Choroid plexus epithelial cell (primary cell): Measurements from ENCODE around the gene PRIMA1.

Experiments
- DNase-seq: peaks from one replicate; pipeline ENCODE4 v3.0.0-alpha.2; 2010; ENCODE audit warnings: low read depth
- H3K4me3 ChIP-seq: 2 replicates; pipeline ENCODE4 v1.5.1; 2011; ENCODE audit warnings: low read depth, mild to moderate bottlenecking, control low read depth, low read length, moderate library complexity
- CTCF ChIP-seq: conservative IDR thresholded peaks from 2 replicates; pipeline ENCODE4 v1.5.1; 2011; ENCODE audit warnings: low read depth, mild to moderate bottlenecking, control low read depth, inconsistent platforms, low read length, moderate library complexity

The PRIMA1 gene

GRCh38 chr14:93757206-93757605 lies 31.1 kb downstream of the PRIMA1 start:
- H3K4me3 ChIP-seq = no peak overlapping the region
- no peak for TF ChIP-seq CTCF
- no peak for DNase-seq

GRCh38 chr14:93753647-93754046 lies 34.6 kb downstream of the PRIMA1 start:
- TF ChIP-seq CTCF = no peak
- no peak for DNase-seq
- H3K4me3 ChIP-seq = no peak overlapping the region

GRCh38 chr14:93752980-93753561 lies 35.2 kb downstream of the PRIMA1 start:
- no peak for TF ChIP-seq CTCF
- H3K4me3 ChIP-seq = no peak overlapping the region

GRCh38 chr14:93751946-93752655 lies 36.2 kb downstream of the PRIMA1 start:
- no peak for TF ChIP-seq CTCF
- H3K4me3 ChIP-seq = no peak overlapping the region
- no peak for DNase-seq

More at GRCh38 chr14:93752980-93753561, 35.2 kb downstream of the PRIMA1 start:
- no peak for DNase-seq

- TF ChIP-seq CTCF = no peak
- DNase-seq = no peak
- no peak overlapping the region for H3K4me3 ChIP-seq
These were observed 39.2 kb downstream of the PRIMA1 start for GRCh38 chr14:93749076-93749420.

GRCh38 chr14:93748208-93749075 lies 39.8 kb downstream of the PRIMA1 start:
- no peak for TF ChIP-seq CTCF
- no peak for DNase-seq
- H3K4me3 ChIP-seq = no peak overlapping the region
